HepG2 (cell line): ENCODE data around the gene UBC. TPM values are rescaled to one million over a fixed set of nuclear protein-coding genes. Genes with fewer than 3 reads are reported as not detected.
A peak's percentile ranks its signal among the peaks of the same experiment; 100 is the strongest.
"Not testable (repeated sequence)": the region's sequence is repeated elsewhere in the genome, so short reads cannot be mapped to it uniquely, and the experiment has no call there.

Experiments used
- BRD4 ChIP-seq: sonication (generic); formaldehyde crosslinking; IDR thresholded peaks from 2 replicates; pipeline ENCODE4 v1.4.0; 2020; ENCODE audit warnings: missing genetic modification reagents
- CREB1 ChIP-seq, 2 experiments: fragments of 450-650 bp in 1 of 2; IDR thresholded peaks; 2 replicates each; pipeline ENCODE4 v1.6.1; 2016 to 2017; ENCODE audit warnings: control low read depth in 1 of 2, mild to moderate bottlenecking in 1 of 2, missing compliant biosample characterization in 1 of 2, missing genetic modification characterization in 1 of 2
- FOXJ3 ChIP-seq: sonication (generic); formaldehyde crosslinking; IDR thresholded peaks from 2 replicates; pipeline ENCODE4 v1.4.0; 2020; ENCODE audit warnings: missing genetic modification reagents, mild to moderate bottlenecking, borderline replicate concordance
- FOXP1 ChIP-seq, 2 experiments: fragments of 450-650 bp in 1 of 2; IDR thresholded peaks; 2 replicates each; pipeline ENCODE4 v1.6.1; 2017 to 2018; ENCODE audit warnings: antibody characterized with exemption in 1 of 2
- HNF1B ChIP-seq: sonication (generic); formaldehyde crosslinking; IDR thresholded peaks from 2 replicates; pipeline ENCODE4 v1.5.1; 2020; ENCODE audit warnings: mild to moderate bottlenecking, moderate library complexity, missing genetic modification reagents
- KDM2A ChIP-seq: sonication (generic); formaldehyde crosslinking; IDR thresholded peaks from 2 replicates; pipeline ENCODE4 v1.4.0; 2020; ENCODE audit warnings: low read depth, missing genetic modification reagents, borderline replicate concordance
- KDM6A ChIP-seq: IDR thresholded peaks from 2 replicates; pipeline ENCODE4 v1.6.1; 2016; ENCODE audit warnings: low read depth
- MIER2 ChIP-seq: IDR thresholded peaks from 2 replicates; pipeline ENCODE4 v1.6.1; 2016; ENCODE audit warnings: missing biosample characterization, missing genetic modification reagents
- MXD4 ChIP-seq: IDR thresholded peaks from 2 replicates; pipeline ENCODE4 v1.6.1; 2016; ENCODE audit warnings: mild to moderate bottlenecking, missing biosample characterization, missing genetic modification reagents
- PHF21A ChIP-seq: sonication (generic); formaldehyde crosslinking; IDR thresholded peaks from 2 replicates; pipeline ENCODE4 v1.5.0; 2020; ENCODE audit warnings: mild to moderate bottlenecking, missing genetic modification reagents
- RXRA ChIP-seq: sonication (generic); formaldehyde crosslinking; IDR thresholded peaks from 2 replicates; pipeline ENCODE4 v1.5.1; 2020; ENCODE audit warnings: missing genetic modification reagents
- RXRB ChIP-seq: IDR thresholded peaks from 2 replicates; pipeline ENCODE4 v1.6.1; 2016; ENCODE audit warnings: borderline replicate concordance, missing genetic modification reagents, missing compliant biosample characterization
- SALL1 ChIP-seq: sonication (generic); formaldehyde crosslinking; IDR thresholded peaks from 2 replicates; pipeline ENCODE4 v1.8.0; 2022; ENCODE audit warnings: mild to moderate bottlenecking, missing genetic modification reagents
- SIX1 ChIP-seq: sonication (generic); formaldehyde crosslinking; IDR thresholded peaks from 2 replicates; pipeline ENCODE4 v1.4.0; 2020; ENCODE audit warnings: missing genetic modification reagents, borderline replicate concordance
- SIX4 ChIP-seq: sonication (generic); formaldehyde crosslinking; IDR thresholded peaks from 2 replicates; pipeline ENCODE4 v1.4.0; 2020; ENCODE audit warnings: missing genetic modification reagents
- YEATS4 ChIP-seq: sonication (generic); formaldehyde crosslinking; IDR thresholded peaks from 2 replicates; pipeline ENCODE4 v1.4.0; 2020; ENCODE audit warnings: missing genetic modification reagents, borderline replicate concordance
- ZBTB20 ChIP-seq: sonication (generic); formaldehyde crosslinking; IDR thresholded peaks from 2 replicates; pipeline ENCODE4 v1.8.1; 2023; ENCODE audit warnings: missing genetic modification reagents, low read depth, mild to moderate bottlenecking, borderline replicate concordance
- ZBTB7B ChIP-seq: sonication (generic); formaldehyde crosslinking; IDR thresholded peaks from 2 replicates; pipeline ENCODE4 v1.4.0; 2020; ENCODE audit warnings: missing genetic modification reagents
- ZKSCAN8 ChIP-seq: IDR thresholded peaks from 2 replicates; pipeline ENCODE4 v1.6.1; 2016; ENCODE audit warnings: borderline replicate concordance, missing genetic modification reagents, missing compliant biosample characterization
- ZMYM4 ChIP-seq: sonication (generic); formaldehyde crosslinking; IDR thresholded peaks from 2 replicates; pipeline ENCODE4 v1.8.1; 2023; ENCODE audit warnings: mild to moderate bottlenecking, missing genetic modification reagents
- ZNF12 ChIP-seq: sonication (generic); formaldehyde crosslinking; IDR thresholded peaks from 2 replicates; pipeline ENCODE4 v1.5.0; 2020; ENCODE audit warnings: missing genetic modification reagents
- ZNF331 ChIP-seq: sonication (generic); formaldehyde crosslinking; IDR thresholded peaks from 2 replicates; pipeline ENCODE4 v1.4.0; 2020; ENCODE audit warnings: missing genetic modification reagents
- polyA plus RNA-seq, 8 experiments: library from polyadenylated mRNA; depleted of rRNA in 3 of 8; stranded (reverse) in 7 of 8; unstranded in 1 of 8; fragments of >200 nt; fragmentation: Illumina TruSeq in 4 of 8; extraction: Trizol in 4 of 8; gene quantifications; 2 replicates each; pipeline versions ENCODE4 v1.2.1 to v1.2.3, GENCODE V29; 2011 to 2016; ENCODE audit warnings: low read depth in 4 of 8, missing spikeins in 1 of 8, mixed read lengths in 1 of 8; ENCODE audit not compliant: insufficient read depth in 1 of 8
- total RNA-seq, 5 experiments: library from RNA; depleted of rRNA; stranded (reverse); fragments of >200 nt; fragmentation: Illumina TruSeq; extraction: Trizol; gene quantifications; 2 replicates each; pipeline ENCODE4 v1.2.3, GENCODE V29; 2016; ENCODE audit warnings: low read depth in 1 of 5
- TF ChIP-seq, protein P1 (sequence below): sonication (generic); formaldehyde crosslinking; IDR thresholded peaks from 2 replicates; pipeline ENCODE4 v1.4.0; 2020; ENCODE audit warnings: missing genetic modification reagents
- TF ChIP-seq, protein P2 (sequence below), 2 experiments: sonication (generic) in 1 of 2; formaldehyde crosslinking in 1 of 2; IDR thresholded peaks; 2 replicates each; pipeline versions ENCODE4 v1.4.0 to v1.6.1; 2018 to 2020; ENCODE audit warnings: missing genetic modification reagents in 2 of 2, borderline replicate concordance in 1 of 2, low read depth in 1 of 2, mild to moderate bottlenecking in 1 of 2, missing biosample characterization in 1 of 2

Gene UBC
- total and polyA plus RNA-seq, 2 of the 13 experiments (the other 11 are each of a cell fraction or from before 2014, with no cell fraction given): 805 to 1,432 TPM

GRCh38 chr12:124900345-124900795 is 14.1 kb downstream of the UBC start (continued):
- TF ChIP-seq ZBTB7B (CRISPR knock-in tag) (peak; percentile 64; the same call in 1 of the 2 replicates), FOXP1 (CRISPR knock-in tag; IDR thresholded peaks at IDR 0.05) (peak; percentile 85), SALL1 (CRISPR knock-in tag) (peak; percentile 91), BRD4 (peak; percentile 30; the same call in 1 of the 2 replicates), KDM6A (CRISPR knock-in tag) (peak; percentile 99), RXRB (CRISPR knock-in tag) (peak; percentile 89), RXRA (CRISPR knock-in tag) (peak; percentile 57; the same call in 1 of the 2 replicates), ZNF12 (CRISPR knock-in tag) (peak; percentile 33; the same call in 1 of the 2 replicates), ZBTB20 (CRISPR knock-in tag) (peak; percentile 76; the same call in 1 of the 2 replicates), CREB1 (CRISPR knock-in tag; IDR thresholded peaks at IDR 0.05) (peak; percentile 52; the same call in 1 of the 2 replicates), MIER2 (0 out of 2 replicates have a peak, but pooled peaks have one; percentile 39), YEATS4 (CRISPR knock-in tag) (peak; percentile 73; the same call in 1 of the 2 replicates), SIX4 (CRISPR knock-in tag) (0 out of 2 replicates have a peak, but pooled peaks have one; percentile 25), SIX1 (CRISPR knock-in tag) (peak; percentile 73; the same call in 1 of the 2 replicates), ZMYM4 (CRISPR knock-in tag) (peak; percentile 33; the same call in 1 of the 2 replicates), FOXJ3 (0 out of 2 replicates have a peak, but pooled peaks have one; percentile 82), KDM2A (peak; percentile 54; the same call in 1 of the 2 replicates), ZKSCAN8 (CRISPR knock-in tag) (peak; percentile 79; the same call in 1 of the 2 replicates), PHF21A (CRISPR knock-in tag) (peak; percentile 79), ZNF331 (peak; percentile 77; the same call in 1 of the 2 replicates), MXD4 (0 out of 2 replicates have a peak, but pooled peaks have one; percentile 22), HNF1B (CRISPR knock-in tag) (peak; percentile 99)
- not testable (repeated sequence) for TF ChIP-seq FOXP1, CREB1 (IDR thresholded peaks at IDR 0.05)
- TF ChIP-seq, protein P1, sequence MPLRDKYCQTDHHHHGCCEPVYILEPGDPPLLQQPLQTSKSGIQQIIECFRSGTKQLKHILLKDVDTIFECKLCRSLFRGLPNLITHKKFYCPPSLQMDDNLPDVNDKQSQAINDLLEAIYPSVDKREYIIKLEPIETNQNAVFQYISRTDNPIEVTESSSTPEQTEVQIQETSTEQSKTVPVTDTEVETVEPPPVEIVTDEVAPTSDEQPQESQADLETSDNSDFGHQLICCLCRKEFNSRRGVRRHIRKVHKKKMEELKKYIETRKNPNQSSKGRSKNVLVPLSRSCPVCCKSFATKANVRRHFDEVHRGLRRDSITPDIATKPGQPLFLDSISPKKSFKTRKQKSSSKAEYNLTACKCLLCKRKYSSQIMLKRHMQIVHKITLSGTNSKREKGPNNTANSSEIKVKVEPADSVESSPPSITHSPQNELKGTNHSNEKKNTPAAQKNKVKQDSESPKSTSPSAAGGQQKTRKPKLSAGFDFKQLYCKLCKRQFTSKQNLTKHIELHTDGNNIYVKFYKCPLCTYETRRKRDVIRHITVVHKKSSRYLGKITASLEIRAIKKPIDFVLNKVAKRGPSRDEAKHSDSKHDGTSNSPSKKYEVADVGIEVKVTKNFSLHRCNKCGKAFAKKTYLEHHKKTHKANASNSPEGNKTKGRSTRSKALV (CRISPR knock-in tag): peak; percentile 64
- TF ChIP-seq, protein P2, sequence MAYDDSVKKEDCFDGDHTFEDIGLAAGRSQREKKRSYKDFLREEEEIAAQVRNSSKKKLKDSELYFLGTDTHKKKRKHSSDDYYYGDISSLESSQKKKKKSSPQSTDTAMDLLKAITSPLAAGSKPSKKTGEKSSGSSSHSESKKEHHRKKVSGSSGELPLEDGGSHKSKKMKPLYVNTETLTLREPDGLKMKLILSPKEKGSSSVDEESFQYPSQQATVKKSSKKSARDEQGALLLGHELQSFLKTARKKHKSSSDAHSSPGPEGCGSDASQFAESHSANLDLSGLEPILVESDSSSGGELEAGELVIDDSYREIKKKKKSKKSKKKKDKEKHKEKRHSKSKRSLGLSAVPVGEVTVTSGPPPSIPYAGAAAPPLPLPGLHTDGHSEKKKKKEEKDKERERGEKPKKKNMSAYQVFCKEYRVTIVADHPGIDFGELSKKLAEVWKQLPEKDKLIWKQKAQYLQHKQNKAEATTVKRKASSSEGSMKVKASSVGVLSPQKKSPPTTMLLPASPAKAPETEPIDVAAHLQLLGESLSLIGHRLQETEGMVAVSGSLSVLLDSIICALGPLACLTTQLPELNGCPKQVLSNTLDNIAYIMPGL (CRISPR knock-in tag; IDR thresholded peaks at IDR 0.05; ENCODE audit: borderline replicate concordance in 1 of 2, low read depth in 1 of 2): peak; percentile 27 to 58; a peak in 1 of 4 replicates
